Renal pelvis (tissue), 4 donors: ENCODE measurements around the gene RANBP9. TPM values are rescaled to one million over a fixed set of nuclear protein-coding genes. Genes with fewer than 3 reads are reported as not detected.

ENCODE experiments used
- DNase-seq: peaks from one replicate; pipeline ENCODE4 v3.0.0-alpha.2; 2013
- polyA plus RNA-seq, 3 donors: library from polyadenylated mRNA; unstranded; fragments of 120-200 nt; gene quantifications; one replicate each; pipeline ENCODE4 v1.2.1, GENCODE V29; 2013; ENCODE audit not compliant: insufficient read length in 3 of 3

RANBP9 gene
- polyA plus RNA-seq, 3 donors = 39.9 to 41.6 (median 39.9) TPM

DNA sequence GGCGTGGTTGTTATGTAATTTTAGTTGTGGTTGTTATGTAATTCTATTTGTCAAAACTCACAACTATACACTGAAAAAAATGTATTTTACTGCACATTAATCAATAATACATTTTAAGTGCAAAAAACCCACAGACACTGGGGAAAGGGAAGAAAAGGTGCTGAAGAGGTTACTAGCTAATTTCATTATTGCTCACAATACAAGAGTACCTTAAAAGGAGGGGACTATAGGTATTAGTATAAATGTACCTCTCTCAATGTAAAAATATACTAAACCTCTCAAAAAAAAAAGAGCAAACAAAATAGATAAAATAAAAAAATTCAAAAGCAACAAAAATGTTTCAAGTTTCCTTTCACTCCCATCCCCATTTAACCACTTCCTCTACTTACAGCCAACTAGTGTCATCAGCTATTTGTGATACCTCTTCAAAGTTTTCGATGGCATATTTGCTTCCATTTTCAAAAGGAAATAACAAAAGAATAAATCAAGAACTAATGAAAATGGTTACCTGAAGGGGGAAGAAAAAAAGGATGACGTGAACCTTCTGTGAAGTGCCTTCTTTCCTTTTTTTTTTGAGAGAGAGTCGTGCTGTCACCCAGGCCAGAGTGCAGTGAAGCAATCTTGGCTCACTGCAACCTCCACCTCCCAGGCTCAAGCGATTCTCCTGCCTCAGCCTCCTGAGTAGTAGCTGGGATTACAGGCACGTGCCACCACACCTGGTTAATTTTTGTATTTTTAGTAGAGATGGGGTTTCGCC is 30.2 kb downstream of the RANBP9 start:
- no peak for DNase-seq

DNA sequence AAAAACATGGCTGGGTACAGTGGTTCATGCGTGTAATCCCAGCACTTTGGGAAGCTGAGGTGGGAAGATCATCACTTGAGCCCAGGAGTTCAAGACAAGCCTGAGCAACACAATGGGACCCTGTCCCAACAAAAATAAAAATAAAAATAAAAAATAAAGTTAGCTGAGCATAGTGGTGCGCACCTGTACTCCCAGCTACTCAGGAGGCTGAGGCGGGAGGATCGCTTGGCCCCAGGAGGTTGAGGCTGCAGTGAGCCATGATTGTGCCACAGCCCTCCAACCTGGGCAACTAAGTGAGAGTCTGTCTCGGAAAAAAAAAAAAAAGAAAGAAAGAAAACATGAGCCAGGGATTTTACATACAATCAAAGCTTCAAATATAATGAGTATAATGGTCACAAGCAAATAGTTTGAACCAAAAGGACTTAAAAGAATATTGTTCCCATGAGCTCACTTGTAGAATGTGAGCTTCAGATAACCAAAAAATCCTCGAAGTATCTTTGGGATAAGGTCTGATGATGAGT is 31.1 kb downstream of the RANBP9 start:
- DNase-seq = no peak

DNA sequence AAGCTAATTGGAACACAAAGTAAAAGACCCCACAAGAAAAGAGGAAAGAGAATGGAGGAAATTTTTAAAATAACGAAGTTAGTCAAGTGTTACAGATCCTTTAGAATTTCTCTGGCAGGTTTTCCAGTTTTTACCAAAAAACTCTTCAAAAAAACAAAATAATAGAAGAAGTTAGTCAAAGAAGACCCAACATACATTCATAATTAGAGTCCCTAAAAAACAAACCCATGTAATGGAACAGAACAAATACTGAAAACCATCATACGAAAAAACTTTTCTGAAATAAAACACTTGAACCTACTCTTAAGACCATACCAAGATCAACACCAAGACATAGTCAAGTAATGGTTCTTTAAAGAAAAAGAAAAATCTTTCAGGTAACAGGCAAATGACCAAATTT is 31.6 kb downstream of the RANBP9 start:
- DNase-seq = no peak

DNA sequence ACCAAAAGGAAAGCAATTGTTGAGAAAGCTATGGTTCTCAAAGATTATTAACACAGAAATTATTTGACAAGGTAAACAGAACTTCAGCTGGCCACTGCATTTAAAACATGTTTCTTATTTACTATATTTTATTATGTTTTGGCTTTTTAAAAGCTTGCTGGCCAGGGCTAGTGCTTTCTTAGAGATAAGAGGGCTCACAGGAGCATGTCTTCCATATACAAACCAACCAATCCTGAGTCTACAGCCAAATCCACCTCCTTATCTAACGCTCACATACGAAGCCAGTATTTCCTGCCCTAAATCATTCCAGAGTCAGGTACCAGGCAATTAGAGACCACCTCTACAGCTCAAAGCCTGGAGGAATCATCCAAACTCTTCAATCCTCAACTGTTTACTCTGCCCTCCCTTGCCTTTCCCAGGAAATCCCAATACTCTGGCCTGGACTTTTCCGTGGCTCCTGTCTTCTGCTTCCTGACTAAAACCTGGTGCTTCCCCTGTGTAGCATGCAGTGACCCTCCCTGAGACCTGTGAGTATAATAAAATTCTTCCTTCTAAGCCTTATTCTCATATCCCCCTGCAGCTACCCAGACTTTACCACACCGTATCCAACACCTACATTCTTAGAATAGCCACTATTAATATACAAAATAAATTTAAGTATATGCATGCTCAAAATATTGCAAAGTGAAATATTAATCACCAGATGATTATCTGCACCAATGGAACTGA is 33.2 kb downstream of the RANBP9 start:
- DNase-seq = no peak

DNA sequence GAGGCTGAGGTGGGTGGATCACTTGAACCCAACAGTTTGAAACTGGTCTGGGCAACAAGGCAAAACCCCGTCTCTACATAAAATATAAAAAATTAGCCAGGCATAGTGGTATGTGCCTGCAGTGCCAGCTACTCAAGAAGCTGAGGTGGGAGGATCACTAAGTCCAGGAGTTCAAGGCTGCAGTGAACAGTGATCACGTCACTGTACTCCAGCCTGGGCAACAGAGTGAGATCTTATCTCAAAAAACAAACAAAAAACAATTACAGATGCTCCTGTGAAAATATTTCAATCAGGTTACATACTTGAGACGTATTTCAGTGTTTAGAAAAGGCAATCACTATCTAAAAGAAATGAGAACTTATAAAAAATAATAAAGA is 33.8 kb downstream of the RANBP9 start:
- DNase-seq = no peak

DNA sequence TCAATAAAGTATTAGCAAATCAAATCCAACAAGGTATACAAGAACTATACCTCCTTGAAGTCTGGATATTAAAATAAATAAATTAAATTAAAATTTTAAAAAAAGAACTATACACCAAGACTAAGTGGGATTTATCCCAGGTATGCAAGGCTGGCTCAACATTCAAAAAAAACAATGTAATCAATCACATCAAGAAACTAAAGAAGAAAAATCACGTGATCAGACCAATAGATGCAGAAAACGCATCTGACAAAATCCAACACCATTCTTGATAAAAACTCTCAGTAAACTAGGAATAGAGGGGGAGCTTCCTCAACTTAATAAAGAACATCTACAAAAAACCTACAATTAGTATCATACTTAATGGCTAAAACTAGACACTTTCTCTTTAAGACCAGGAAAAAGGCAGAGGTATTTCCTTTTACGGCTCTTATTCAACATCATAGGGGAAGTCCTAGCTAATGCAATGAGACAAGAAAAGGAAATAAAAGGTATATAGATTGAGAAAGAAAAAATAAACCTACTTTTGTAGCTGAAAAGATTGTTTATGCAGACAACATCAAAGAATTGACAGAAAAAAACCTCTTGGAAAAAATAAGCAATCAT is 35.0 kb downstream of the RANBP9 start:
- no peak for DNase-seq

DNA sequence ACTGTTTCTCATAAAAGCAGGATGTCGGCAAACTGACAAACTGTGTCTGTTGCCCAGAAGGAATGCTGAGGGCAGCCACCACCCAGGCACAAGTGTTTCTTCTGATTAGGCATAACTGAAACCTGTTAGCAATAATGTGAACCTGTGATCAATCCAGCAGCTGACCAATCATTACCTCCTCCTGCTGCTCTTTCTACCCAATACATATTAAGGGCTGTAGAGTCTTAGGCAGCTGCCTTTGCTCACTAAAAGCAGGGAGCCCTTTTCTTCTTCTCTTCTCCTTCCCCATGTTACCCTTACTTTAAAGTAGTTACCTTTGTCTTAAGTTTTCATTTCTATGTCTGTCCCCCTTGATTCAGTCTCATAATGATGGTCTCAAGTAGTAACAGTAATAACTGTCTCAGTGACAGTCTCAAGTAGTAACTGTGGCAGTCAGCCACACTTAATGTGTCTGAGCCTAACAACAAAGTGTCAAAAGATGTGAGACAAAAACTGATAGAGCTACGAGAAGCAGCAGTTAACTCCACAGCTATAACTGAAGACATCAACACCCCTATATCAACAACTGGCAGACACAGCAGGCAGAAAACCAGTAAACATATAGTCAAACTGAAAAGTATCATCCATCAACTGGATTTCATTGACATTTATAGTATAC is 37.0 kb downstream of the RANBP9 start:
- no peak for DNase-seq

DNA sequence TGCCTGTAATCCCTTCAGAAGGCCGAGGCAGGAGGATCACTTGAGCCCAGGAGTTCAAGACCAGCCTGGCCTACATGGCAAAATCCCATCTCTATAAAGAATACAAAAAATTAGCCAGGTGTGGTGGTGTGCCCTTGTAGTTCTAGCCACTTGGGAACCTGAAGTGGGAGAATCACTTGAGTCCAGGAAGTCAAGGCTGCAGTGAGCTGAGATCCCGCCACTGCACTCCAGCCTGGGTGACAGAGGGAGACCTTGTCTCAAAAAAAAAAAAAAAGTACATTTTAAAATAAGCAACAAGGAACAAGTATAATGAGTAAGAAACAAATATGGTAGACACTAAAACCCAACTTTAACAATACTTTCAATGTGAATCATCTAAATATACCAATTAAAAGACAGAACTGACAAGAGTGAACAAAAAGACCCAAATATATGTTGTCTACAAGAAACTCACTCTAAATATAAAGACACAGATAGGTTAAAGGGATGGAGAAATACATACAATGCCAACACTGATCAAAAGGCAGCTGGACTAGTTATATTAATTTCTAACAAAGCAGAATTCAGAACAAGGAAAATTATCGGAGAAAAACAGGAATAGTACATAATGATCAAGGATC is 37.7 kb downstream of the RANBP9 start:
- DNase-seq = no peak

DNA sequence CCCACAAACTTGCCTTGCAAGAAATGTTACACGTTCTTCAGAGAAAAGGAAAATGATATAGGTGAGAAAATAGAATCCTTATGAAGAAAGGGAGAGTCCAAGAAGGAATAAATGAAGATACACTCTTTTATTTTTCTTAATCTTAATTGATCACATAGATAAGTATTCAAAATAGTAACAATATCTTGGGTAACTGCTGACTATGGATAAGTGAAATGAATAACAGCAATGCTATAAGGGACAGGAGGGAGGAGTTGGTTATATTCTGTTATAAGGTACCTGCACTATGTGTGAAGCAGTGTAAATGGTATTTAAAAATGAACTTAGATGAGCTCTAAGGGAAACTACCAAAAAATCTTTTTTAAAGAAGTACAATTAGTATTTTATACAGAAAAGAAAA is 38.3 kb downstream of the RANBP9 start:
- no peak for DNase-seq

DNA sequence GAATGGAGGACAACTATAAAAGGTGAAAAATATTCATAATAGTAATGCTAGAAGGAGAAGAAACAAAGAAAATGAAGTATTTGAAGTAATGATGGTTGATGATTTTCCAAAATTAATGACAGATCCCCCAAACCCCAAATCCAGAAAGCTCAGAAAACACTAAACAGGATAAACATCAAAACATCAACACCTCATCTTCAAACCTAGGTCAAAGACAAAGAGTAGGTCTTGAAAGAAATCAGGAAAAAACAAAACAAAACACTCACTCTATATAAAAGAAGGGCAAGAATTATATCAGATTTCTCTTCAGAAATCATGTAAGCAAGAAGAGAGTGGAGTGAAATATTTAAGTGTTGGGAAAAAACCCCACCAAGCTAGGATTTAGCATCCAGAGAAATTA is 38.7 kb downstream of the RANBP9 start:
- no peak for DNase-seq

DNA sequence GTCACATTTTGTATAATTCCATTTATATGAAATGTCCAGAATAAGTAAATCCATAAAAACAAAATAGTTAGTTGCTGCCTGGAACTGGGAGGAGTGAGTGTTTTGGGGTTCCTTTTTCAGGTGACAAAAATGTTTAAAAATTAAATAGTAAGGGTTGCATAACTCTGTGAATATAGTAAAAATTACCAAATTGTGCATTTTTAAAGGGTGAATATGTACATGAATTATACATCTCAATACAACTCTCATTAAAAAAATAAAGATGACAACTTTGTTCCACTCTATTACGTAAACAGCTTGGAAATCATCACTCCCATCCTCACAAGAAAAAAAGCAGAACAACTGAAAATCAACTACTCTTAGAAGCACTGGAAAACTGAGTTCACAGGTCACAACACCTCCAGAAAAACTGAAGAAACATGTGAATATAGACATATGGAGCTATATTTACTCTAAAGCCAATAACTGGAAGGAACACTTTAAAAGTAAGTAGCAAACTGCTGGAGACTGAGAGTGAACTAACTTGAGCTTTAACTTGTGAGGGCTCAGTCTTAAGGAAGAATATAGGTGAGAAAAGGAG is 40.0 kb downstream of the RANBP9 start:
- no peak for DNase-seq

DNA sequence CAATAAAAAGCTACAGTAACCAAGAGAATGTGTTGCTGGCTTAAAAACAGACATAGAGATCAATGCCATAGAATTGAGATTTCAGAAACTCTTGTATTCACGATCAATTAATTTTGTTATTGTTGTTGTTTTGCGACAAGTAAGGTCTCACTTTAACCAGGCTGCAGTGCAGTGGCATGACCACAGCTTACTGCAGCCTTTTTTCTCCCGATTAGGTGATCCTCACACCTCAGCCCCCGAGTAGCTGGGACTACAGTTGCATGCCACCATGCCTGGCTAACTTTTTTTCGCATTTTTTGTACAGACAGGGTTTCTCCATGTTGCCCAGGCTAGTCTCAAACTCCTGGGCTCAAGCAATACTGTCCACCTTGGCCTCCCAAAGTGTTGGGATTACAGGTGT is 42.2 kb downstream of the RANBP9 start:
- DNase-seq = no peak

DNA sequence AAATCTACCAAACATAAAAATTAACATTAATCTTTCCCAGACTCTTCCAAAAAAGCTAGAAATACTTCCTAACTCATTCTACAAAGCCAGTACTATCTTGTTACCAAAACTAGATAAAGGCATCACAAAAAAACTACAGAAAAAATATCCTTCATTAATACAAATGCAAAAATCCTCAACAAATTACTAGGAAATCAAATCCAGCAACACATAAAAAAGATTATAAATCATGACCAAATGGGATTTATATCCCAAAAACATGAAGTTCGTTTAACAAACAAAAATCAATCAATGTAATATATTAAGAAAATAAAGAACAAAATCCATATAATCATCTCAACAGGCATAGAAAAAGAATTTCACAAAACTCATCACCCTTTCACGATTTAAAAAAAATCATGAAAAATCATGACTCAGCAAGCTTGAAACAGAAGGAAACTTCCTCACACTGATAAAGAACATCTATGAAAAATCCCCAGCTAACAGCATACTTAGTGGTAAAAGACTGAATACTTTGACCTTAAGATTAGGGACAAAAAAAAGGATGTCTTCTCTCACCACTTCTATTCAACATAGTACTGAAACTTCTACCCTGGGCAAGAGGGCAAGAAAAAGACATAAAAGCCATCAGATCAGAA is 43.2 kb downstream of the RANBP9 start:
- DNase-seq = no peak

DNA sequence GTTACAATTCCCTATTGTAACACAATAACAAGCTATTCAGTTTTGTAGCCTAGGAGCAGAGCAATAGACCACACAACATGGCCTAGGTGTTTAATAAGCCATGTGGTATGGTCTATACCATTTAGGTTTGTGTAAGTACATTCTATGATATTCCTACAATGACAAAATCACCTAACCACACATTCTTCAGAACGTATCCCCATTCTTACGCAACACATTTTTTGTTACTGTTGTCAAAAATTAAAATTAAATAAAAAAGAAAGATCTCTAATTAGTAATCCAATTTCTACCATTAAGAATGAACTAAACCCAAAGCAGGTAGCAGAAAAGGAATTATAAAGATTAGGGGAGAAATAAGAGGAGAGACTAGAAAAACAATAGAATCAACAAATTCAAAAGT is 44.0 kb downstream of the RANBP9 start:
- no peak for DNase-seq

DNA sequence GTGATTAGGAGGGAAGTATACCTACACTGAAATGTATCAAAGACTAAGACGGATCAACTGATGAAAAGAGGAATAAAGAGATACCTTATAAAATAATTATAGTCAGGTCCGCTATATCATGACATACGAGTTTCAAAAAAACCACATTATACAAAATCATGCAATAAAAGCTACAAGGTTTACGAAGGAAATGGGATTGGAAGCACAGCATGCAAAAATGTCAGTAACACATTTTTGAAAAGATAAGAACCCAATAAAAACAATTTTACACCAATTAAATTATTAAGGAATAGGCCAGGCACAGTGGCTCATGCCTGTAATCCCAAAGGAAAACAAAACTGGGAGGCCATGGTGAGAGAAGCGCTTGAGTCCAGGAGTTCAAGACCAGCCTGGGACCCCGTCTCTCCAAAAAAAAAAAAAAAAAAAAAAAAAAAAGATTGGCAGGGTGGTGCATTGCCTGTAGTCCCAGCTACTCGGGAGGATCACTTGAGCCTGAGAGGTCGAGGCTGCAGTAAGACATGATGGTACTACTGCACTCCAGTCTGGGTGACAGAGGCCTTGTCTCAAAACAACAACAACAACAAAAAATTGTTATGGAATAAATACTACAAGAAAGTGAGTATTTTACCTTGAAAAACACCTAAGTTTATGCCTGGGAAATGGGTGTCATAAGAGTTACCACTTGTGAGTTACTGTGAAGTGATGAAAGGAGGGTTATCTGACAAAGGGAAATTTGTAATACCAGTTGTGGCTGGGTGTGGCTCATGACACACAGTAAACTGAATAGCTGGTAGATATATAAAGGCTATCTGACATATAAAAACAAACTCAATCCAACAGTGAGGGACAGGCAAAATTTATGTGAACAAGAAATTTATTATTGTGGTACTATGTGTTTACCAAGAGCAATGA is 45.2 kb downstream of the RANBP9 start:
- no peak for DNase-seq

DNA sequence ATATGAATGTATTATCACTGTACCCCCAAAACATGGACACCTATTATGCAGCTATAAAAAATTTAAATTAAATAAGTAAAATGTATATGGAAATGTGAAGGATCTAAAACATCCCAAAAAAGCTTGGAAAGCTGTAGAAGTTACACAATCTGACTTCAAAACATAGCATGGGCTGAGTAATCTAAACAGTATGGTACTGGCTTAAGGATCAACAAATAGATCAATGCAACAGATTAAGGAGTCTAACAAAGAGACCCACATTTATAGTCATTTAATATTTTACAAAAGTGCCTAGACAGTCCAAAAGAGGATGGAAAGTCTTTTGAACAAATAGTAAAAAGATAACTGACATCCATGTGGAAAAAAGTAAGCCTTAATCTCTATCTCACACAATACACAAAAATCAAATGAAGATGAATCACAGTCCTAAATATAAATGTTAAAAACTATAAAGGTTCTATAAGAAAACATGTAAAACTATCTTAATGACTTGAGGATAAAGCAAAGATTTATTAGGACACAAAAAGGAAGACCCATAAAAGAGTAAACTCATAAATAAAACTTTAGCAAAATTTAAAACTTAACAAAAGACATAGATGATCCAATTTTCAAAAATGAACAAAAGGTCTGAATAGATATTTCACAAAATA is 46.8 kb downstream of the RANBP9 start:
- no peak for DNase-seq

DNA sequence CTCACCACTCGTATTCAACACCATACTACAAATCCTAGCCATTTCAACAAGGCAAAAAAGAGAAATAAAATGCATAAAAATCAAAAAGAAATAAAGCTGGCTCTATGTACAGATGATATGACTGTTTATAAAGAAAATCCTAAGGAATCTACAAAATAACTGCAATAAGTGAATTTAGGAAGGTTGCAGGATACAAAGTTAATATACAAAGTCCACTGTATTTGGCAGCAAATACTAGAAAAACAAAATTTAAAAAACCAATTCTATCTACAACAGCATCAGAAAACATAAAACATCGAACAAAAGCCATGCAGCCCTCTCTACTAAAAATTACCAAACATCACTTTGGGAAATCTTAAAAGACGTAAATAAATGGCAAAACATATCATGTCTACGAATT is 47.6 kb downstream of the RANBP9 start:
- DNase-seq = no peak

DNA sequence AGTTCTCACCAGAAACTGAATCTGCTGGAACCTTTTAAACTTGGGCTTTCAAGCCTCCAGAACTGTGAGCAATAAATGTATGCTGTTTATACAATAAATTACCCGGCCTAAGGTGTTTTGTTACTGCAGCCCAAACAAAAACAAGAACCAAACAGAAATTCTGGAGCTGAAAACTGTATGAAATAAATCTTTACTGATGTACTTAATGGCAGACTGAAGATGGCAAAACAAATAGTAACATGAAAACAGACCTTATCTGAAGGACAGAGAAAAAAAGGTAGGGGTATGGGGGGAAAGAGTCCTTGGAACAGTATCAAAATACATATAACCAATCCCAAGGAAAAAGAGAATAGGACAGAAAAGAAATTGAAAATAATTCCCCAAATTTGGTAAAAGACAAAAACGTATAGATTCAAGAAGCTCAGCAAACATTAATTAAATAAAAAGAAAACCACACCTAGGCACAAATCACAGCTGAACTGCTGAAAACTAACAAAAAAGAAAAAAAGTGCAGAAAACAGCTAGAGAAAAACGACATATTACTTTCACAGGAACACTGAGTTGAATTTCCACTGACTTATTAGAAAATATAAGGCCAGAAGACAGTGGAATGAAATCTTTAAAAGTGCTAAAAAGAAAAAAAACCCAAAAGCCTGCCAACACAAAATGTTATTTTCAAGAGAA is 48.8 kb downstream of the RANBP9 start:
- no peak for DNase-seq

DNA sequence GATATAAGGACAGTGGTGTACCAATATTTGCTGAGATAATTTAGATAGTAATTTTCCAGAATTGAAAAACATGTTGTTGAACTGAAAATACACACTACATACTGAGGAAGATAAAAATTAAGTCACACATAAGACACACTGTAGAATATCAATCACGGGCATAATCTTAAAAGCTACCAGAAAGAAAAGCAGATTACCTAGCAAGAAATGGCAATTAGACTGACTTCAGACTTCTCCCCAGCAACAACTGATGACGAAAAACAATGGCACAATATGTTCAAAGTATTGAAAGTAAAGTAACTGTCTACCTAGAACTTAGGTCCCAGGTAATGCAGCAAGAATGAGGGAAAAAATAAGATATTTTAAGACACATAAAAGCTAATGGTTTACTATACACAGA is 50.0 kb downstream of the RANBP9 start:
- no peak for DNase-seq
